GM10248 (cell line): Measurements from ENCODE around the gene FGF5.

Experiments used
- CTCF ChIA-PET: fragments of 300-600 bp; sonication (Branson Sonifier 250); formaldehyde crosslinking; extraction: SDS; loops from one replicate; lab custom pipeline; 2021; ENCODE audit warnings: antibody characterized with exemption; lab: Yijun Ruan, JAX
- POLR2A ChIA-PET: fragments of 350-650 bp; sonication (Branson Sonifier 250); formaldehyde crosslinking; extraction: SDS; loops from one replicate; lab custom pipeline; 2020; ENCODE audit warnings: antibody characterized with exemption; lab: Yijun Ruan, JAX
- DNase-seq: peaks from one replicate; pipeline ENCODE4 v3.0.0; 2012; ENCODE audit errors: extremely low spot score
- TF ChIP-seq, protein P1 (sequence below): IDR thresholded peaks from 2 replicates; pipeline ENCODE4 v1.5.1; 2012; ENCODE audit warnings: mild to moderate bottlenecking, low read depth; ENCODE audit errors: extremely low read depth, missing control alignments, control extremely low read depth

Gene FGF5

DNA sequence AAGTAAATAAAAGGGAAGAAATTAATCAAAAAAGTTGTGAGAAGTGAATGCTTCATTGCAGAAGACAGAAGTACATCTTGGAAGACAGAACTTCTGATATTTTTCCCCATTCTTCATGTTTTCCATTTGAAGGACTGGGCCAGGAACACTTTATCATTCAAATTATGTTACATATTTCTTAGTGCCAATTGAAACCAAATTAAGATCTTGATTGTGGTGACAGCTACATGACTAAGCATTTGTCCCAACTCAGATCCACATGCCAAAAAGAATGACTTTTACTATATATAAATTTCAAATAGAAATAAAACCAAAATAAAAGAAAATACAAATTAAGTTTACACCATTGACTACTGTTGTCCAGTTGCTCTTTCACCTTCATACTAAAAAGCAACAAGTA lies 14.0 kb upstream of the FGF5 start:
- no peak for DNase-seq
- CTCF ChIA-PET = interaction anchor here (0.8 kb wide), 1 partner anchor 737 kb away, joined by 3 read pairs; no protein-coding TSS in a partner anchor
- POLR2A ChIA-PET = no interaction called here
- TF ChIP-seq, protein P1, sequence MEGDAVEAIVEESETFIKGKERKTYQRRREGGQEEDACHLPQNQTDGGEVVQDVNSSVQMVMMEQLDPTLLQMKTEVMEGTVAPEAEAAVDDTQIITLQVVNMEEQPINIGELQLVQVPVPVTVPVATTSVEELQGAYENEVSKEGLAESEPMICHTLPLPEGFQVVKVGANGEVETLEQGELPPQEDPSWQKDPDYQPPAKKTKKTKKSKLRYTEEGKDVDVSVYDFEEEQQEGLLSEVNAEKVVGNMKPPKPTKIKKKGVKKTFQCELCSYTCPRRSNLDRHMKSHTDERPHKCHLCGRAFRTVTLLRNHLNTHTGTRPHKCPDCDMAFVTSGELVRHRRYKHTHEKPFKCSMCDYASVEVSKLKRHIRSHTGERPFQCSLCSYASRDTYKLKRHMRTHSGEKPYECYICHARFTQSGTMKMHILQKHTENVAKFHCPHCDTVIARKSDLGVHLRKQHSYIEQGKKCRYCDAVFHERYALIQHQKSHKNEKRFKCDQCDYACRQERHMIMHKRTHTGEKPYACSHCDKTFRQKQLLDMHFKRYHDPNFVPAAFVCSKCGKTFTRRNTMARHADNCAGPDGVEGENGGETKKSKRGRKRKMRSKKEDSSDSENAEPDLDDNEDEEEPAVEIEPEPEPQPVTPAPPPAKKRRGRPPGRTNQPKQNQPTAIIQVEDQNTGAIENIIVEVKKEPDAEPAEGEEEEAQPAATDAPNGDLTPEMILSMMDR = no peak

DNA sequence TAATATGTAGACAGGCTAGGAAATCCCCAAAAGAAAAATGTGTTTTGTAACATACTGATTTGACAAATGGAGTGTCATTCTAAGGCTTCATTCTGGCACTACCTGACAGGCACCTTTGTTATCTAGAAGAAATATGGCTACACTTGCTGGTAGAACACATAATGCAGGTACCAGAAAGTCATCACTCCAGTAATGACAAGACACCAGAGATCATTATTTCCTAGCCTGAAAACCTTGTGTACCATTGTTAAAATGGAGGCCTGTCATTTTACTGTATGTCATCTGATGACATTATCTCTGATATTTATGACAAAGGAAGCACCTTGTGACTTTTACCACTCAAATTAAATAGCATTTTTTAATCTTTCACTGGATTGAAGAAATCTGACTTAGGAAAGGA lies 13.5 kb upstream of the FGF5 start:
- ChIA-PET CTCF (interaction anchor here (1.0 kb wide), 1 partner anchor 10 kb away, joined by 3 read pairs; no protein-coding TSS in a partner anchor), POLR2A (no interaction called here)
- TF ChIP-seq, protein P1 = no peak
- no peak for DNase-seq

DNA sequence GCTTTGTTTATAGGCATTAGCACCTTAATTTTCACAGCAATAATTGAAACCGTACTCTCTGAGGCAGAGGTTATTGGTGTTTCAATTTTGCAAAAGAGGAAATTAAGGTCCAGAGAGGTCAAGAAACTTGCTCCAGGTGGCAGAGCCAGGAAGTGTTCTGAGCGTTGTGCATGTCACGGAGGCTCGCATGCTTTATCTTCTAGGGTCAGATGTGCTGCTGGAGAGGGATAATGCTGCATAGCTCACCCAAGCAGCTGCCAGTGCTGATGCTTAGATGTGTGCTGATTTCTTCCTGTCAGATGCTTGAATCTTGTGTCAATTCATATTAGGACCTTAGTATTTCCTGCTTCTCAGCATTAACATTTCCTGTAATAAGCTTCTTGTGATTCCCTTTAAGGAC lies 13.0 kb upstream of the FGF5 start:
- ChIA-PET CTCF (interaction anchor here (1.0 kb wide), 1 partner anchor 9 kb away, joined by 3 read pairs; no protein-coding TSS in a partner anchor), POLR2A (no interaction called here)
- DNase-seq = no peak
- TF ChIP-seq, protein P1 = no peak

DNA sequence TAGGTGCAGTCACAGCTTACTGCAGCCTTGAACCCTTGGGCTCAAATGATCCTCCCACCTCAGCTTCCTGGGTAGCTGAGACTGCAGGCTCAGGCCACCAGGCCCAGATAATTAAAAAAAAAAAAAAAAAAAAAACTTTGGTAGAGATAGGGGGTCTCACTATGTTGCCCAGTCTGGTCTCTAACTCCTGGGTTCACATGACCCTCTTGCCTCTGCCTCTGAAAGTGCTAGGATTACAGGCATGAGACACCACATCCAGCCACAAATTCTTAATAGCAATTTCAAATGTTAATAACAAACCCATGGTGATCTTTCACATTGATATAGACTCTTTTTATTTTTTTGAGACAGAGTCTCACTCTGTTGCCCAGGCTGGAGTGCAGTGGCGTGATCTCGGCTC lies 12.3 kb upstream of the FGF5 start:
- CTCF ChIA-PET = interaction anchor here (1.0 kb wide), 1 partner anchor 9 kb away, joined by 3 read pairs; no protein-coding TSS in a partner anchor
- POLR2A ChIA-PET = no interaction called here
- TF ChIP-seq, protein P1 = no peak
- no peak for DNase-seq

DNA sequence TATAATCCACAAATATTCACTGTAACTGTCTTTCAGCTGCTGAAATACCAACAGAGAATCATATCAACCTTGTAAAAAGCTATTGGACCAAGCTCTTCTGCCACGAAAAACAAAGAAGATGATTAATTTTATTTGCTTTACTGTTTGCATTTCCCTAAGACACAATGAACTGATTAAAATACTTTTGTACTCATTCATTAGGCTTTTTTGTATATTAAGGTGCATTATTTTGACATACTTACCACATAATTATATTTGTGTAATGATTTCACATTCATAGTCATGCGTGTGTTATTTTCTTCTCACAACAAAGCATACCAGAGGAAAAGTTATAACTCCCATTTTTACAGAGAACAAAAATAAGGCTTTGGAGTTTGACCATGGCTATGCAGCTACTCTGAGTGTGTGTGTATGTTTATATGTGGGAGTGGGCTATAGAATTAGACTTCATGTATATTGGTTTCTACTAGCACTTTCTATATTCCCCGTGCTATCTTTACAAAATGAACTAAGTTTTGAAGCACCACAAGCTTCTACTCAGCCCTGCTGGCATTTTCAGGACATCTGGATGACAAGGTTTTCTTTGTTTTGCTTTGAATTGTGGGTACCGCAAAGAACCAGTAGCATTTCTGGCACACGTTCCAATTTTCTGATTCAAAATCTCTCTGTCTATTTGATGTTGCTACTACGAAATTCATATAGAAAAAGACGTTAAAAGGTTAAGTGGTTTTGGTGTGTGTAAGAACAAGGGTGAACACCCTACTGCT lies 11.0 kb upstream of the FGF5 start:
- POLR2A ChIA-PET = no interaction called here
- TF ChIP-seq, protein P1 = no peak
- no peak for DNase-seq
- CTCF ChIA-PET = interaction anchor here (0.8 to 1.6 kb wide), 2 partner anchors 10 to 36 kb away, joined by 3 read pairs; no protein-coding TSS in a partner anchor

DNA sequence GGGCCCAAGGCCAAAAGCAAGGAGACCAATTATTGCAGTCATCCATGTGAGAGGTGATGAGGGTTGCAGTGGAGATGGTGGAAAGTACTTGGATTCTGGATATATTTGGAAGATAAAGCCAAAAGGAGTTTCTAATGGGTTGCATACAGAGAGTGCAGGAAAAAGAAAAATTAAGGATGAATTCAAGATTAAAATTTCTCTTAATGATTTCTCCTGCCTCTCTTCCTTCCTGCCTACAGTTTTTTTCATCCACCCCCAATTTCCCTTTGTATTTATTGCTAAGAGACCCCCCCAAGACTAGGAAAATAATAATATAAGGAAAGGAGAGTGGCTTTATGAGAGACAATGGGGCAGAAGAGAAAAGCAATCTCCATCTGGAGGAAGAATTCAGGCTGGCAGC lies 8.6 kb upstream of the FGF5 start:
- ChIA-PET POLR2A (no interaction called here), CTCF (interaction anchor here (0.9 kb wide), 1 partner anchor 9 kb away, joined by 4 read pairs; no protein-coding TSS in a partner anchor)

More for the DNA sequence above, 8.6 kb upstream of the FGF5 start:
- TF ChIP-seq, protein P1 = no peak
- DNase-seq = no peak
